ENCODE measurements around the gene KIAA0930.

- TF ChIP-seq REST (IDR thresholded peaks at IDR 0.05; ENCODE audit: low read depth) (no peak), TAF1 (IDR thresholded peaks at IDR 0.05; ENCODE audit: low read depth) (no peak), TEAD4 (IDR thresholded peaks at IDR 0.05) (no peak), CREB1 (IDR thresholded peaks at IDR 0.05; ENCODE audit: low read depth) (no peak), CEBPB (IDR thresholded peaks at IDR 0.05) (no peak), YY1 (IDR thresholded peaks at IDR 0.05; ENCODE audit: low read depth) (no peak), EP300 (IDR thresholded peaks at IDR 0.05; ENCODE audit: borderline replicate concordance) (no peak), NFIC (IDR thresholded peaks at IDR 0.05) (no peak), EGR1 (IDR thresholded peaks at IDR 0.05) (no peak), RAD21 (IDR thresholded peaks at IDR 0.05; ENCODE audit: low read depth) (no peak), USF1 (IDR thresholded peaks at IDR 0.05) (no peak)
- TF ChIP-seq, protein P1, sequence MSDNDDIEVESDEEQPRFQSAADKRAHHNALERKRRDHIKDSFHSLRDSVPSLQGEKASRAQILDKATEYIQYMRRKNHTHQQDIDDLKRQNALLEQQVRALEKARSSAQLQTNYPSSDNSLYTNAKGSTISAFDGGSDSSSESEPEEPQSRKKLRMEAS (IDR thresholded peaks at IDR 0.05), result no peak
Measured at GRCh38 chr22:45262931-45263462, 22.3 kb upstream of the KIAA0930 start.
